Articular chondrocyte of knee joint (primary cell): Measurements from ENCODE around the gene ASB15. TPM values are rescaled to one million over a fixed set of nuclear protein-coding genes. Genes with fewer than 3 reads are reported as not detected.

Experiments used
- total RNA-seq: library from RNA; depleted of rRNA; stranded (reverse); fragments of >200 nt; gene quantifications from 2 replicates; pipeline ENCODE4 v1.2.3, GENCODE V29; 2012

ASB15 gene
- not detected in 2 replicates for total RNA-seq

DNA sequence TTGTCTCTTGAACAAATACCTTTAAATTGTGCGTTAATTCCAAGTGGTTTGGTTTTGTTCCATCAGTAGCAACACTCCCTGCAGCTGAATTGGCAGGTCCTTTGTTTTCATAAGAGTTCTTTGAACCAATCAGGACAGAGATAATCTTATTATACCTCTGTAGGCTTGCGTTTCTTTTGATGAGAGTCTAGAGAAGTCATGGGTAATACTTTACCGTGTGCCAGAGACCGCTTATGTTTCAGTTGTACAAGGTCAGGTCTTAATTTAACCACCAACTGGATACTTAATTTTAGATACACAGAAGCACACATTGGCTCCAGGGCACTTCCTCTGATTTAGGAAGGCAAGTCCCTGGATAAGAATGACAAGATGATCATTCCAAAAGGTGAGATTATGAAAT lies at the start of gene ASB15:
Gene ASB15, plus strand, starts transcription at position 292 of the 400 bp plus-strand sequence. CDS start 12,682 bp downstream, outside the sequence.

DNA sequence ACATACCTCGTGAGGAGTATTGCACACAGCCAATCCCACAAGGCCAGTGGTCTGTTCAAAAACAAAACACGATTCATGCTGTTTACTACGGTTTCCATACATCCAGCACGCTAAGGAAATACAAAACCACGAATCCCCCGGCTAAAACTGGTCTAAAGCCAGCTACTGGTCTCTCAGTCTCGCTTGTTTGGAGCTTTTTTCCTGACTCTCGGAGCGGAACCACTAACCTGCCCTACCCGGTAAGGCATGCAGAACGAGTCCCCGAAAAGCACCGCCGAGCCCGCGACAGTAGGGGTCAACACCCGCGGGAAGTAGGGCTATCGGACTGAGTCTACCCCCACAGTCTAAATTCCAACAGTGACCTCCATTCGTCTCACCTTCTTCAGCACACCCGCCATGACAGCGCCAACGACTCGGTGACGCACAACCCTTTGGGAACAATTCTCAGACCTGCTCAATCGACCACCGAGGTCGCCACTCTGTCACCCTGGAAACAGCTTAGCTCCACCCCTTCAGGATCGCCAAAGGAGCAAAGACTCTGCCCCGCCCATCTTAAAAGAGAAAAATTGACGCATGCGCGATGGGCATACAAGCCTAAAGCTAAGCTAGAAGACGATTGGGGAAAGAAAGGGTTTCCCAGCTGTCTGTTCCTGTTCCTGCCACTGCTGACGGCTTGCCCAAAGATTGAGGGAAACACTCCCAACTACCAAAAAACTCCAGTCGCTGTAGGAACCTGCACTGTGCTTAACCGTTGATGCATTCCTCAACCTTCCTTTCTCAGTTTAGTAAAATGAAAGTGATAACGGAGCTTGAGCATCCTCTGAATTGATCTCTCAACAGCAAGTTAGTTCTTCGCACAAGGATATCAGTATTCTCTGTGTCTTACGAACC lies 44.0 kb upstream of the ASB15 start, which contains the start of gene NDUFA5:
Gene NDUFA5, minus strand, starts transcription at position 421 of the 891 bp plus-strand sequence. Its CDS starts 23 bp downstream, at position 398.

DNA sequence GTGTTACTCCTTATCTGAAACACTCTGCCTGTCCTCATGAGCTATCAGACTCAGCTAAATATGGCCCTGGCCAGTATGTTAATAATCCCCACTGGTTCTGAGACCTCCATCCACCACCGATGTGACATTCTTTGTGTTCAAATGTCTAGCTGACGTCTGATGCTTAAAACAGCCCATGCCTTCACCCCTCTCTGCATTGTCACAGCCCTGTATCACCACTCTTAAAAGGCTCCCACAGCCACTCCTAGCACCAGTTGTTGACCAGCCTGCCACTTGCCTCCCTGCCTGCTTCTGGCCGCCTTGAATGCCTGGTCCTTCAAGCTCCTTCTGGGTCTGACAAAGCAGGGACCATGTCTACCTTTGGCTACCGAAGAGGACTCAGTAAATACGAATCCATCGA lies 54.0 kb downstream of the ASB15 start, which contains the start of gene LMOD2:
Gene LMOD2, plus strand, starts transcription at position 253 of the 400 bp plus-strand sequence. Its CDS starts 98 bp downstream, at position 351.

Other genes with a start within 250 kb of the ASB15 start
- 1.2 and 1.6 TPM in 2 replicates for gene IQUB, start 67.2 kb upstream of the ASB15 start, total RNA-seq
- 44.0 and 46.3 TPM in 2 replicates for gene NDUFA5, start 44.0 kb upstream of the ASB15 start, total RNA-seq
- gene LMOD2, start 54.0 kb downstream of the ASB15 start, total RNA-seq, result not detected in 2 replicates
- 23.8 and 26.2 TPM in 2 replicates for gene WASL, start 147.2 kb downstream of the ASB15 start, total RNA-seq
- not detected in 2 replicates for gene HYAL4, start 243.3 kb downstream of the ASB15 start, total RNA-seq